ENCODE measurements around the gene TF.
A peak's percentile ranks its signal among the peaks of the same experiment; 100 is the strongest.

TF gene

GRCh38 chr3:133833880-133834620 is 87.9 kb downstream of the TF start:
- Histone ChIP-seq H3K9me3 (no peaks in the 10 kb centered on the region), H3K36me3 (no peaks in the 10 kb centered on the region), H4K20me1 (no peaks in the 10 kb centered on the region), H3K27ac (no peak overlapping the region), H3K4me3 (no peak overlapping the region), H3K9ac (no peak overlapping the region), H3K4me2 (no peak overlapping the region), H3K4me1 (peaks cover 20% of the 10 kb centered on the region), H3K27me3 (no peaks in the 10 kb centered on the region)
- TF ChIP-seq Cebpa-rat (IDR thresholded peaks at IDR 0.05), result no peak

DNA sequence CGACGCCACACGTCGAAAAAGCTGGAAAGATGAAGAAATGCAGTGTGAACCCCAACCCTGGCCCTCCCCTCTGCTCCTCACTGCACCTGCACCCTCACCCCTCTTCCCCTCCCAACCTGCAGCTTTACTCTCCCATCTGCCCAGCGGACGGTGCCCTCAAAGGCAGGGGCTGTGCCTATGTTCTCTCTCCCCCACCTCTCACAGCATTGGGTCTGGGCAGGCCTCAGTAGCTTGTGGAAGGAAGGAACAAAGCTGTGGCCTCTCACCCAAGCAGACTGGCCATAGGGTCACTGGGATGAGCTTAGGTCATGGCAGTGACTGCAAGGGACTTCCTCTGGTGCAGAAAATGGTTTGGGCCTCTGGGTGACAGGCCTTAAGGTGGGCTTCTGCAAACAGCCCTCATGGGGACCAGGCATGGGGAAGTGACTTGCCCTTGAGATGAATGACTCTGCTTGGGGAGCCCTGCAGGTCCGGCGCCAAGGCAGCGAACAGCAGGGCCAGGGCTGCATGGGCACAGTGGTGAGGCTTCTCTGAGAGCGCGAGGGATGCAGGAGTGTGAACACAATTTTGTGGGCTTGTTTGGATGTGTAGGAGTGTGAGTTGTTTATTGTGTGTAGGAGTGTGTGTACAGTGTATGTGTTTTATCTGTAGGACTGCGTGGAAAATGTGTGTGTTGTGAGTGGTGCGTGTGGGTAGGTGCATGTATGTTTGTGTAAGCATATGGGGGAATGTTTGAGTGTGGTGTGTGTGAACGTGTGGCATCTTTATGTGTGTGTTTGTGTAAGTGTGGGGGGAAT is 88.6 kb downstream of the TF start:
- Histone ChIP-seq H3K27ac (no peak overlapping the region), H3K4me1 (peaks cover 15% of the 10 kb centered on the region), H3K4me3 (no peak overlapping the region), H3K9me3 (no peaks in the 10 kb centered on the region), H3K4me2 (no peak overlapping the region), H3K9ac (no peak overlapping the region), H4K20me1 (no peaks in the 10 kb centered on the region), H3K27me3 (no peaks in the 10 kb centered on the region), H3K36me3 (no peaks in the 10 kb centered on the region)
- TF ChIP-seq Cebpa-rat (IDR thresholded peaks at IDR 0.05), result no peak

GRCh38 chr3:133835418-133835743 is 89.2 kb downstream of the TF start:
- Histone ChIP-seq H3K9me3 (no peaks in the 10 kb centered on the region), H3K27ac (no peak overlapping the region), H3K4me1 (peaks cover 15% of the 10 kb centered on the region), H4K20me1 (no peaks in the 10 kb centered on the region), H3K36me3 (no peaks in the 10 kb centered on the region), H3K9ac (no peak overlapping the region), H3K27me3 (no peaks in the 10 kb centered on the region), H3K4me3 (no peak overlapping the region), H3K4me2 (no peak overlapping the region)
- no peak for TF ChIP-seq Cebpa-rat (IDR thresholded peaks at IDR 0.05)

DNA sequence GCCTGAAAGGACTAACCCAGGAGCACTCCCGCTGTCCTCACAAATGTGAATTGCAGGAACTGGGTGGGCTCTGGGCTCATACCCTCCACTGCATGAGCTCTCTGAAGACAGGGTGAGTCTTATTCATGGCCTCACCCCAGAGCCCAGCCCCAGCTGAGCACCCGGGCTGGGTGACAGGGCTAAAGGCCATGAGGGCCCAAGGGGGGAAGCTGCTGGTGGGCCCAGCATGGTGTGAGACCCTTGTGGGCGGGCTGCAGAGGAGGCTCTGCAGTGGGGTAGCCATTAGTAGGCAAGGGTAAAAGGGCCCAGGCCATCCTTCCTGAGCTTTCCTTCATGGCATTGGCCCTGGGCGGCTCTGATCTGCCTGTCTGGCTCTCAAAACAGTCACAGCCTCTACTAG is 89.8 kb downstream of the TF start:
- H3K9me3 ChIP-seq, result no peaks in the 10 kb centered on the region
- no peak overlapping the region for H3K4me3 ChIP-seq
- H3K27me3 ChIP-seq, result no peaks in the 10 kb centered on the region
- peaks cover 15% of the 10 kb centered on the region for H3K4me1 ChIP-seq
- H4K20me1 ChIP-seq, result no peaks in the 10 kb centered on the region
- no peak overlapping the region for H3K9ac ChIP-seq
- H3K4me2 ChIP-seq, result no peak overlapping the region
- no peak for TF ChIP-seq Cebpa-rat (IDR thresholded peaks at IDR 0.05)
- no peak overlapping the region for H3K27ac ChIP-seq
- no peaks in the 10 kb centered on the region for H3K36me3 ChIP-seq

GRCh38 chr3:133836497-133837158 is 90.4 kb downstream of the TF start:
- no peaks in the 10 kb centered on the region for H3K36me3 ChIP-seq
- no peak for TF ChIP-seq Cebpa-rat (IDR thresholded peaks at IDR 0.05)
- H4K20me1 ChIP-seq, result no peaks in the 10 kb centered on the region
- H3K27me3 ChIP-seq, result no peaks in the 10 kb centered on the region
- H3K27ac ChIP-seq, result no peak overlapping the region
- H3K4me2 ChIP-seq, result no peak overlapping the region
- H3K9me3 ChIP-seq, result no peaks in the 10 kb centered on the region
- H3K9ac ChIP-seq, result no peak overlapping the region
- peaks cover 15% of the 10 kb centered on the region for H3K4me1 ChIP-seq
- H3K4me3 ChIP-seq, result no peak overlapping the region

- H3K27ac ChIP-seq, result no peak overlapping the region
- H4K20me1 ChIP-seq, result no peaks in the 10 kb centered on the region
- H3K4me1 ChIP-seq, result peaks cover 11% of the 10 kb centered on the region
- H3K4me2 ChIP-seq, result peak overlapping the region; percentile 42
- H3K9me3 ChIP-seq, result no peaks in the 10 kb centered on the region
- TF ChIP-seq Cebpa-rat (IDR thresholded peaks at IDR 0.05), result no peak
- no peaks in the 10 kb centered on the region for H3K36me3 ChIP-seq
- H3K9ac ChIP-seq, result no peak overlapping the region
- H3K27me3 ChIP-seq, result no peaks in the 10 kb centered on the region
- no peak overlapping the region for H3K4me3 ChIP-seq
Measured at GRCh38 chr3:133837487-133838295, 91.5 kb downstream of the TF start.

- TF ChIP-seq Cebpa-rat (IDR thresholded peaks at IDR 0.05), result no peak
- Histone ChIP-seq H3K27ac (no peak overlapping the region), H3K4me3 (no peak overlapping the region), H3K9me3 (no peaks in the 10 kb centered on the region), H3K36me3 (no peaks in the 10 kb centered on the region), H3K4me1 (peaks cover 11% of the 10 kb centered on the region), H3K27me3 (no peaks in the 10 kb centered on the region), H3K9ac (no peak overlapping the region), H4K20me1 (no peaks in the 10 kb centered on the region), H3K4me2 (peak overlapping the region; percentile 42; the same call in 1 of the 2 replicates)
Measured at GRCh38 chr3:133838296-133838789, 92.2 kb downstream of the TF start.

GRCh38 chr3:133838916-133839800 is 93.0 kb downstream of the TF start:
- peaks cover 11% of the 10 kb centered on the region for H3K4me1 ChIP-seq
- no peaks in the 10 kb centered on the region for H3K9me3 ChIP-seq
- H3K36me3 ChIP-seq, result no peaks in the 10 kb centered on the region
- no peaks in the 10 kb centered on the region for H4K20me1 ChIP-seq
- H3K27ac ChIP-seq, result no peak overlapping the region
- H3K9ac ChIP-seq, result no peak overlapping the region
- no peak overlapping the region for H3K4me2 ChIP-seq
- H3K27me3 ChIP-seq, result no peaks in the 10 kb centered on the region
- no peak overlapping the region for H3K4me3 ChIP-seq
- no peak for TF ChIP-seq Cebpa-rat (IDR thresholded peaks at IDR 0.05)

All from BLaER1 (cell line).